Measurements from ENCODE around the gene AGMO.

The AGMO gene

DNA sequence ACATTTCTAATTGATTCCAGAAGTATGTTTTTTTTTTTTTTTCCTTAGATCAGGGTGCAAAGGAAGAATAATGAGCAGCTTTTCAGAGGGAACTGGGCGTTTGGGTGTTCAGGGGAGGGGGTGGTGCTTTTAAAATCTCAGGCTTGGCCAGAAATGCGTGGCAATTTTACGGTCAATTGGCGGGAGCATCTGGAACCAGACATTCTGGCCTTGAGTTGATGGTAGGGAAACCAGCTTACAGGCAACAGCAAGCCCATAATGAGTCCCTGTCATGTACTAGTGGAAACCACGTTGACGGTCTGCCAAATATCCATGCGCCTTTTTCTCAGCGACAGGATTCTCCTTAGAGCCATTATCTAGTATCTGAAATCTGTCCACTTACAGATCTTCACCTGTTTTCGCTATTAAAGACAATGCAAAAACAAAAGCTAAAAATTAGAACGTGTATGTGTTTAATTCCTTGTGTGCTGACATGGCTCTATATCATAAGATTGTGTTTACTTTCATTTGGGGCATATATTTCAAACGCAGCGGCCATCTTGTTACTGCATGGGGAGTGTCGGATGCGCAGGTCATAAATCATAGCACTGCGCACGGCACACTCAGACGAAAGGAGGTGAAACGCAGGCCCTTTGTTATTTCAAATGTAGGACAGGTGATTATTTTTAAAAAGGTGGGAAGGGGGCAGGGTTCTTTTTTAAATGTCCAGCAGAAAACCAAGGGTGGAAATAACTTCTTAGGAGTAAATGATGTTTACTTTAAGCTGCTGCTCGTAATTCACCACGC is 209.2 kb downstream of the AGMO start:
- Histone ChIP-seq H3K79me2 (no peaks in the 10 kb centered on the region), H3K4me1 (no peaks in the 10 kb centered on the region), H3K9me3 (ENCODE audit: control insufficient read depth, low read length) (no peaks in the 10 kb centered on the region), H2AFZ (no peak overlapping the region), H3K36me3 (ENCODE audit: control insufficient read depth, insufficient read depth, low read length) (no peaks in the 10 kb centered on the region), H3K27ac (no peak overlapping the region), H3K9ac (no peak overlapping the region), H3K4me3 (ENCODE audit: low read depth, low read length) (no peak overlapping the region), H3K4me2 (ENCODE audit: low read length) (no peak overlapping the region), H3K27me3 (ENCODE audit: control insufficient read depth, insufficient read depth, low read length) (no peaks in the 10 kb centered on the region)
- TF ChIP-seq, protein P1, sequence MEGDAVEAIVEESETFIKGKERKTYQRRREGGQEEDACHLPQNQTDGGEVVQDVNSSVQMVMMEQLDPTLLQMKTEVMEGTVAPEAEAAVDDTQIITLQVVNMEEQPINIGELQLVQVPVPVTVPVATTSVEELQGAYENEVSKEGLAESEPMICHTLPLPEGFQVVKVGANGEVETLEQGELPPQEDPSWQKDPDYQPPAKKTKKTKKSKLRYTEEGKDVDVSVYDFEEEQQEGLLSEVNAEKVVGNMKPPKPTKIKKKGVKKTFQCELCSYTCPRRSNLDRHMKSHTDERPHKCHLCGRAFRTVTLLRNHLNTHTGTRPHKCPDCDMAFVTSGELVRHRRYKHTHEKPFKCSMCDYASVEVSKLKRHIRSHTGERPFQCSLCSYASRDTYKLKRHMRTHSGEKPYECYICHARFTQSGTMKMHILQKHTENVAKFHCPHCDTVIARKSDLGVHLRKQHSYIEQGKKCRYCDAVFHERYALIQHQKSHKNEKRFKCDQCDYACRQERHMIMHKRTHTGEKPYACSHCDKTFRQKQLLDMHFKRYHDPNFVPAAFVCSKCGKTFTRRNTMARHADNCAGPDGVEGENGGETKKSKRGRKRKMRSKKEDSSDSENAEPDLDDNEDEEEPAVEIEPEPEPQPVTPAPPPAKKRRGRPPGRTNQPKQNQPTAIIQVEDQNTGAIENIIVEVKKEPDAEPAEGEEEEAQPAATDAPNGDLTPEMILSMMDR (IDR thresholded peaks at IDR 0.05) = no peak

DNA sequence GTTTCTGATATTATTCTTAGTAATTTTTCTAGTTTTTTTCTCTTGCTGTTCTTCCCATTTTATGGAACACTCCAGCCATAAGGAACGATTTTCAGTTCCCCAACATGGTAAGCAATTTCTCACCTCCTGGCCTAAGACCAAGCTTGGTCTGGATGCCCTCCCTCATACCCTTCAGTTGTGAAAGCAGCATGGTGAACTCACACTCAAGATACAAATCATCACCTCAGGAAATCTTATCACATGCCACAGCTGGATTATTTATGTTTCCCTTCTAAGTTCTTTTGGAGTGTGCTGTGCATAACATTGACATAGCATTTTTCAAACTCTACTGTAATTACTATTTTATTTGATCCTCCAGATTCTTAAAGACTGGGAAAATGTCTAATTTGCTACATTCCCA is 216.6 kb downstream of the AGMO start:
- TF ChIP-seq, protein P1 (IDR thresholded peaks at IDR 0.05) = no peak
- H3K79me2 ChIP-seq = no peaks in the 10 kb centered on the region
- H3K4me3 ChIP-seq (ENCODE audit: low read depth, low read length) = no peak overlapping the region
- H3K4me1 ChIP-seq = no peaks in the 10 kb centered on the region
- H3K36me3 ChIP-seq (ENCODE audit: control insufficient read depth, insufficient read depth, low read length) = no peaks in the 10 kb centered on the region
- H2AFZ ChIP-seq = no peak overlapping the region
- H3K27me3 ChIP-seq (ENCODE audit: control insufficient read depth, insufficient read depth, low read length) = no peaks in the 10 kb centered on the region
- H3K9ac ChIP-seq = no peak overlapping the region
- no peak overlapping the region for H3K27ac ChIP-seq
- H3K4me2 ChIP-seq (ENCODE audit: low read length) = no peak overlapping the region
- no peaks in the 10 kb centered on the region for H3K9me3 ChIP-seq (ENCODE audit: control insufficient read depth, low read length)

DNA sequence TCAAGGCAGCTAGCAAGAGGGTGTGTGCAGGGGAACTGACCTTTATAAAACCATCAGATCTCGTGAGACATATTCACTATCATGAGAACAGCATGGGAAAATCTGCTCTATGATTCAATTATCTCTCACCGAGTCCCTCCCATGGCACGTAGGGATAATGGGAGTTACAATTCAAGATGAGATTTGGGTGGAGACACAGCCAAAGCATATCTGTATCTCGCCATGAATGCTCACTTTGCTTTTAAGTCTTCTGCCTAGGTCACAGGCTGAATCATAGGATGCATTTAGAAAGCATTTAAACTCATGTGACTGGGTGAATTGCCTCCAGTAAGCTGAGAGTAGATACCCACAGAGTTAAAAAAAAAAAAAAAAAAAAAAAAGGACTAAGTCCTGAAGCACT is 220.0 kb downstream of the AGMO start:
- Histone ChIP-seq H3K4me2 (ENCODE audit: low read length) (no peak overlapping the region), H3K4me3 (ENCODE audit: low read depth, low read length) (no peak overlapping the region), H3K27me3 (ENCODE audit: control insufficient read depth, insufficient read depth, low read length) (no peaks in the 10 kb centered on the region), H3K79me2 (no peaks in the 10 kb centered on the region), H3K4me1 (no peaks in the 10 kb centered on the region), H3K9ac (no peak overlapping the region), H3K27ac (no peak overlapping the region), H3K9me3 (ENCODE audit: control insufficient read depth, low read length) (no peaks in the 10 kb centered on the region), H2AFZ (no peak overlapping the region), H3K36me3 (ENCODE audit: control insufficient read depth, insufficient read depth, low read length) (no peaks in the 10 kb centered on the region)
- TF ChIP-seq, protein P1 (IDR thresholded peaks at IDR 0.05) = no peak

DNA sequence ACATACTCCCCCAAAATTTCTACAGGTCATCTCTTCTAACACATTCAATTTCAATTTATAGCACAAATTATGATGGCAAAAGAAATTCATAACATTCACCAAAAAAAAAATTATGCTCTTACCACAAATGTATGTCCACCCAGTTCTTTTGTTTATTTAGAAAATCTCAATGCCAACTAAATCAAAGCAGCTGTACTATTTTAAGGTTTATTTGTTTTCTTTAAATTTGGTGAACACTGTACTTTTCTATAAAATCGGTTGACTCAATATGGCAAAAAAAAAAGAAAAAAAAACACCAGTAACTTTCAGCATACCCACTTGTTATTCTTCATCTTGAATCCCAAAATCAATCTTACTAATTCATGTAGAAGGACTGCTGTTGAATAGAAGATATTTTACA is 225.7 kb downstream of the AGMO start:
- Histone ChIP-seq H3K4me3 (ENCODE audit: low read depth, low read length) (no peak overlapping the region), H3K36me3 (ENCODE audit: control insufficient read depth, insufficient read depth, low read length) (no peaks in the 10 kb centered on the region), H3K27ac (no peak overlapping the region), H2AFZ (no peak overlapping the region), H3K79me2 (no peaks in the 10 kb centered on the region), H3K4me2 (ENCODE audit: low read length) (no peak overlapping the region), H3K27me3 (ENCODE audit: control insufficient read depth, insufficient read depth, low read length) (no peaks in the 10 kb centered on the region), H3K4me1 (no peaks in the 10 kb centered on the region), H3K9ac (no peak overlapping the region), H3K9me3 (ENCODE audit: control insufficient read depth, low read length) (no peaks in the 10 kb centered on the region)
- TF ChIP-seq, protein P1 (IDR thresholded peaks at IDR 0.05) = no peak

DNA sequence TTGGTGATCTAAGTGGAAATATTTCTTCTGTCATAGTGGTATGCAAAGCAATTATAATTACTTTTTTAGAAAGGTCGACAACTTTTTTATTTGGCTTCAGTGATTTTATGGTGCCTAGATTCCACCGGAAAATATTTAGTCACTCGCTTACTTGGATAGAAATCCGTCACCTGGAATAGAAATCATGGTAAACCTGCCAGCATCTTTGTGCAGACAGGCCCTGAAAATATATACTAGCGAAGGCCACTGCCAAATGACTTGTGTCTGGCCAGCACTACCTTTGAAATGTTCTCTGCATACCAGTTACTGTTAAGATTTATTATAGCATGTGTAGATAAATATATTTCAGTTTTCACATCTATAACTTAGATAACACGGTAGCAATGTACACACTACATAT is 226.4 kb downstream of the AGMO start:
- Histone ChIP-seq H3K9me3 (ENCODE audit: control insufficient read depth, low read length) (no peaks in the 10 kb centered on the region), H3K4me1 (no peaks in the 10 kb centered on the region), H3K9ac (no peak overlapping the region), H3K36me3 (ENCODE audit: control insufficient read depth, insufficient read depth, low read length) (no peaks in the 10 kb centered on the region), H3K4me3 (ENCODE audit: low read depth, low read length) (no peak overlapping the region), H3K79me2 (no peaks in the 10 kb centered on the region), H2AFZ (no peak overlapping the region), H3K27ac (no peak overlapping the region), H3K27me3 (ENCODE audit: control insufficient read depth, insufficient read depth, low read length) (no peaks in the 10 kb centered on the region), H3K4me2 (ENCODE audit: low read length) (no peak overlapping the region)
- TF ChIP-seq, protein P1 (IDR thresholded peaks at IDR 0.05) = no peak

Measured in parathyroid adenoma (tissue), 2 donors.